ENCODE data around the gene SAP130. TPM values are rescaled to one million over a fixed set of nuclear protein-coding genes. Genes with fewer than 3 reads are reported as not detected.

The SAP130 gene
- polyA plus RNA-seq, 1 of the 3 experiments (the other 2 are of a cell fraction) = 19.0 TPM

DNA sequence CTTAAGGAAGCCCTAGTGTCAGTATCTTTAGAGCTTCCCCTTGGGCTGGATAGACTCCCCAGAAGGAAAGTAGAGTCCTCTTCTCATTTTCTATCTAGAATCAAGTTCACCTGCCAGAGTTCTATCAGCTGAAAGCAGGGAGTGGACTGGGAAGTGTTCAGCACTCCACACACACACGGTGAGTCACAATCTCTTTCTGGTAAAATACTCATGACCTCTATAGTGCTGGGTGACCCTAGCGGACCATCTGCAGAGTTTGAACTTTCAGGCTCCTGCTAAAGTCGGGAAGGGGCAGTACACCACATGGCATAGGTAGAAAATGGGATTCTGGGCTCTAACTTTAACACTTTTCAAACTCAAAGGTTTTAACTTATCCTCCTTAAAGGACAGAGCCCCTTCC lies 43.3 kb downstream of the SAP130 start:
- no peak overlapping the region for H3K4me2 ChIP-seq
- H3K4me1 ChIP-seq (ENCODE audit: control insufficient read depth in 1 of 2, insufficient read depth in 2 of 2, low read depth in 1 of 2, low read length in 1 of 2) = no peaks in the 10 kb centered on the region
- no peak overlapping the region for H3K9ac ChIP-seq
- H3K27me3 ChIP-seq (ENCODE audit: insufficient read depth) = no peaks in the 10 kb centered on the region
- no peak overlapping the region for H2AFZ ChIP-seq (ENCODE audit: low read depth)
- ChIA-PET POLR2A (no interaction called here), CTCF (no interaction called here)
- no peaks in the 10 kb centered on the region for H3K9me2 ChIP-seq
- H3K79me2 ChIP-seq (ENCODE audit: insufficient read depth) = peaks cover 3% of the 10 kb centered on the region; the same call in 1 of the 2 replicates
- H3K9me3 ChIP-seq = no peaks in the 10 kb centered on the region
- TF ChIP-seq NRF1 (IDR thresholded peaks at IDR 0.05; ENCODE audit: low read depth, low read length) (no peak), GATA2 (CRISPR knock-in tag; IDR thresholded peaks at IDR 0.05) (no peak), NFIC (IDR thresholded peaks at IDR 0.05; ENCODE audit: borderline replicate concordance) (no peak)
- no peak for DNase-seq
- H3K27ac ChIP-seq (ENCODE audit: low read depth in 2 of 2, low read length in 1 of 2) = no peak overlapping the region
- peaks cover 8% of the 10 kb centered on the region for H3F3A ChIP-seq (replicated peaks; ENCODE audit: insufficient read depth)
- no peak overlapping the region for H3K4me3 ChIP-seq (ENCODE audit: low read depth in 2 of 2, low read length in 1 of 2)
- no peaks in the 10 kb centered on the region for H4K20me1 ChIP-seq (ENCODE audit: insufficient read depth)
- WGBS (ENCODE audit: low lambda C conversion rate) = 92% methylated on average over 2 of the region's 3 CpGs
- peaks cover 52 to 68% of the 10 kb centered on the region in 2 experiments for H3K36me3 ChIP-seq (replicated peaks in 1 of 2; ENCODE audit: control insufficient read depth in 1 of 2, insufficient read depth in 2 of 2, low read length in 1 of 2)

DNA sequence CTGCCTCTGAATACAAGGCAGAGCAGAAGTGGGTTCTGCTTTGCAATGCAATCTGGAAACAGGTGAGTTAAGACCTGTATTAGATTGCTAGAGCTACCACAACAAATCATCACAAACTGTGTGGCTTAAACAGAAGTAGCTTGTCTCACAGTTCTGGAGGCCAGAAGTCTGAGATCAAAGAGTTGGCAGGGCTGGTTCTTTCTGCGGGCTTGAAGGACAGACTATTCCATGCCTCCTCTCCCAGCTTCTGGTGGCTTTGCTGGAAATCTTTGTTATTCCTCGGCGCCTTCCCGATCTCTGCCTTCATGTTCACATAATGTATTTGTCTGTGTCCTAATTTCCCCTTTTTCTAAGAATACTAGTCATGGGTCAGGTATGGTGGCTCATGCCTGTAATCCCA lies 58.4 kb downstream of the SAP130 start:
- H3K4me1 ChIP-seq (ENCODE audit: control insufficient read depth in 1 of 2, insufficient read depth in 2 of 2, low read depth in 1 of 2, low read length in 1 of 2) = no peaks in the 10 kb centered on the region
- CTCF ChIA-PET = no interaction called here
- no peak overlapping the region for H3K4me2 ChIP-seq
- no peak for TF ChIP-seq EZH2phosphoT487 (IDR thresholded peaks at IDR 0.05; ENCODE audit: borderline replicate concordance, low read depth)
- TF ChIP-seq, protein P1, sequence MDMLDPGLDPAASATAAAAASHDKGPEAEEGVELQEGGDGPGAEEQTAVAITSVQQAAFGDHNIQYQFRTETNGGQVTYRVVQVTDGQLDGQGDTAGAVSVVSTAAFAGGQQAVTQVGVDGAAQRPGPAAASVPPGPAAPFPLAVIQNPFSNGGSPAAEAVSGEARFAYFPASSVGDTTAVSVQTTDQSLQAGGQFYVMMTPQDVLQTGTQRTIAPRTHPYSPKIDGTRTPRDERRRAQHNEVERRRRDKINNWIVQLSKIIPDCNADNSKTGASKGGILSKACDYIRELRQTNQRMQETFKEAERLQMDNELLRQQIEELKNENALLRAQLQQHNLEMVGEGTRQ (IDR thresholded peaks at IDR 0.05; ENCODE audit: borderline replicate concordance, low read depth, low read length) = no peak
- no peak for TF ChIP-seq CHD2 (IDR thresholded peaks at IDR 0.05; ENCODE audit: low read length, partially characterized antibody)
- TF ChIP-seq, protein P2, sequence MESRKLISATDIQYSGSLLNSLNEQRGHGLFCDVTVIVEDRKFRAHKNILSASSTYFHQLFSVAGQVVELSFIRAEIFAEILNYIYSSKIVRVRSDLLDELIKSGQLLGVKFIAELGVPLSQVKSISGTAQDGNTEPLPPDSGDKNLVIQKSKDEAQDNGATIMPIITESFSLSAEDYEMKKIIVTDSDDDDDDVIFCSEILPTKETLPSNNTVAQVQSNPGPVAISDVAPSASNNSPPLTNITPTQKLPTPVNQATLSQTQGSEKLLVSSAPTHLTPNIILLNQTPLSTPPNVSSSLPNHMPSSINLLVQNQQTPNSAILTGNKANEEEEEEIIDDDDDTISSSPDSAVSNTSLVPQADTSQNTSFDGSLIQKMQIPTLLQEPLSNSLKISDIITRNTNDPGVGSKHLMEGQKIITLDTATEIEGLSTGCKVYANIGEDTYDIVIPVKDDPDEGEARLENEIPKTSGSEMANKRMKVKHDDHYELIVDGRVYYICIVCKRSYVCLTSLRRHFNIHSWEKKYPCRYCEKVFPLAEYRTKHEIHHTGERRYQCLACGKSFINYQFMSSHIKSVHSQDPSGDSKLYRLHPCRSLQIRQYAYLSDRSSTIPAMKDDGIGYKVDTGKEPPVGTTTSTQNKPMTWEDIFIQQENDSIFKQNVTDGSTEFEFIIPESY (IDR thresholded peaks at IDR 0.05; ENCODE audit: borderline replicate concordance, low read depth) = no peak
- no peak for TF ChIP-seq FOSL2 (IDR thresholded peaks at IDR 0.05; ENCODE audit: borderline replicate concordance, low read depth)
- TF ChIP-seq, protein P3, sequence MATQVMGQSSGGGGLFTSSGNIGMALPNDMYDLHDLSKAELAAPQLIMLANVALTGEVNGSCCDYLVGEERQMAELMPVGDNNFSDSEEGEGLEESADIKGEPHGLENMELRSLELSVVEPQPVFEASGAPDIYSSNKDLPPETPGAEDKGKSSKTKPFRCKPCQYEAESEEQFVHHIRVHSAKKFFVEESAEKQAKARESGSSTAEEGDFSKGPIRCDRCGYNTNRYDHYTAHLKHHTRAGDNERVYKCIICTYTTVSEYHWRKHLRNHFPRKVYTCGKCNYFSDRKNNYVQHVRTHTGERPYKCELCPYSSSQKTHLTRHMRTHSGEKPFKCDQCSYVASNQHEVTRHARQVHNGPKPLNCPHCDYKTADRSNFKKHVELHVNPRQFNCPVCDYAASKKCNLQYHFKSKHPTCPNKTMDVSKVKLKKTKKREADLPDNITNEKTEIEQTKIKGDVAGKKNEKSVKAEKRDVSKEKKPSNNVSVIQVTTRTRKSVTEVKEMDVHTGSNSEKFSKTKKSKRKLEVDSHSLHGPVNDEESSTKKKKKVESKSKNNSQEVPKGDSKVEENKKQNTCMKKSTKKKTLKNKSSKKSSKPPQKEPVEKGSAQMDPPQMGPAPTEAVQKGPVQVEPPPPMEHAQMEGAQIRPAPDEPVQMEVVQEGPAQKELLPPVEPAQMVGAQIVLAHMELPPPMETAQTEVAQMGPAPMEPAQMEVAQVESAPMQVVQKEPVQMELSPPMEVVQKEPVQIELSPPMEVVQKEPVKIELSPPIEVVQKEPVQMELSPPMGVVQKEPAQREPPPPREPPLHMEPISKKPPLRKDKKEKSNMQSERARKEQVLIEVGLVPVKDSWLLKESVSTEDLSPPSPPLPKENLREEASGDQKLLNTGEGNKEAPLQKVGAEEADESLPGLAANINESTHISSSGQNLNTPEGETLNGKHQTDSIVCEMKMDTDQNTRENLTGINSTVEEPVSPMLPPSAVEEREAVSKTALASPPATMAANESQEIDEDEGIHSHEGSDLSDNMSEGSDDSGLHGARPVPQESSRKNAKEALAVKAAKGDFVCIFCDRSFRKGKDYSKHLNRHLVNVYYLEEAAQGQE (IDR thresholded peaks at IDR 0.05; ENCODE audit: low read depth, low read length) = no peak
- TF ChIP-seq ELF1 (IDR thresholded peaks at IDR 0.05) = no peak
- TF ChIP-seq NFIC (IDR thresholded peaks at IDR 0.05; ENCODE audit: borderline replicate concordance) = no peak
- no peak for TF ChIP-seq GATA2 (CRISPR knock-in tag; IDR thresholded peaks at IDR 0.05)
- TF ChIP-seq, protein P4, sequence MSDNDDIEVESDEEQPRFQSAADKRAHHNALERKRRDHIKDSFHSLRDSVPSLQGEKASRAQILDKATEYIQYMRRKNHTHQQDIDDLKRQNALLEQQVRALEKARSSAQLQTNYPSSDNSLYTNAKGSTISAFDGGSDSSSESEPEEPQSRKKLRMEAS (IDR thresholded peaks at IDR 0.05; ENCODE audit: low read depth) = no peak
- H2AFZ ChIP-seq (ENCODE audit: low read depth) = no peak overlapping the region
- no peak overlapping the region for H3K9ac ChIP-seq
- H3K4me3 ChIP-seq (ENCODE audit: low read depth in 2 of 2, low read length in 1 of 2) = no peak overlapping the region
- DNase-seq = no peak
- H3K9me3 ChIP-seq = no peaks in the 10 kb centered on the region
- no peaks in the 10 kb centered on the region for H3K79me2 ChIP-seq (ENCODE audit: insufficient read depth)
- H3K27me3 ChIP-seq (ENCODE audit: insufficient read depth) = no peaks in the 10 kb centered on the region
- H3K9me2 ChIP-seq = no peaks in the 10 kb centered on the region
- no peaks in the 10 kb centered on the region for H4K20me1 ChIP-seq (ENCODE audit: insufficient read depth)
- POLR2A ChIA-PET = no interaction called here
- peaks cover 3% of the 10 kb centered on the region for H3F3A ChIP-seq (replicated peaks; ENCODE audit: insufficient read depth)
- no peak overlapping the region for H3K27ac ChIP-seq (ENCODE audit: low read depth in 2 of 2, low read length in 1 of 2)
- H3K36me3 ChIP-seq (replicated peaks in 1 of 2; ENCODE audit: control insufficient read depth in 1 of 2, insufficient read depth in 2 of 2, low read length in 1 of 2) = peaks cover 16 to 27% of the 10 kb centered on the region in 2 experiments
- WGBS (ENCODE audit: low lambda C conversion rate) = 94% methylated on average over 4 of the region's 4 CpGs
